Measurements from ENCODE around the gene ATAD3B. TPM values are rescaled to one million over a fixed set of nuclear protein-coding genes. Genes with fewer than 3 reads are reported as not detected.
A peak's percentile ranks its signal among the peaks of the same experiment; 100 is the strongest.

Gene ATAD3B
- total and polyA plus RNA-seq, 2 of the 13 experiments (the other 11 are each of a cell fraction or from before 2014, with no cell fraction given) = 9.6 to 31.1 TPM

GRCh38 chr1:1437904-1438376, 33.6 kb upstream of the ATAD3B start (continued):
- TF ChIP-seq, protein P1, sequence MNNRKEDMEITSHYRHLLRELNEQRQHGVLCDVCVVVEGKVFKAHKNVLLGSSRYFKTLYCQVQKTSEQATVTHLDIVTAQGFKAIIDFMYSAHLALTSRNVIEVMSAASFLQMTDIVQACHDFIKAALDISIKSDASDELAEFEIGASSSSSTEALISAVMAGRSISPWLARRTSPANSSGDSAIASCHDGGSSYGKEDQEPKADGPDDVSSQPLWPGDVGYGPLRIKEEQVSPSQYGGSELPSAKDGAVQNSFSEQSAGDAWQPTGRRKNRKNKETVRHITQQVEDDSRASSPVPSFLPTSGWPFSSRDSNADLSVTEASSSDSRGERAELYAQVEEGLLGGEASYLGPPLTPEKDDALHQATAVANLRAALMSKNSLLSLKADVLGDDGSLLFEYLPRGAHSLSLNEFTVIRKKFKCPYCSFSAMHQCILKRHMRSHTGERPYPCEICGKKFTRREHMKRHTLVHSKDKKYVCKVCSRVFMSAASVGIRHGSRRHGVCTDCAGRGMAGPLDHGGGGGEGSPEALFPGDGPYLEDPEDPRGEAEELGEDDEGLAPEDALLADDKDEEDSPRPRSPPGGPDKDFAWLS (CRISPR knock-in tag; IDR thresholded peaks at IDR 0.05; ENCODE audit: borderline replicate concordance) = no peak
- no peak for TF ChIP-seq SOX13 (IDR thresholded peaks at IDR 0.05)
- TF ChIP-seq SOX13 (CRISPR knock-in tag; conservative IDR thresholded peaks at IDR 0.05 in 1 of 2, IDR thresholded peaks at IDR 0.05 in 1 of 2) = peak in 1 of 2 experiments; percentile 52; a peak in 1 of 4 replicates
- TF ChIP-seq ZNF780A (CRISPR knock-in tag; IDR thresholded peaks at IDR 0.05) = no peak
- TF ChIP-seq ZNF784 (CRISPR knock-in tag; IDR thresholded peaks at IDR 0.05; ENCODE audit: borderline replicate concordance) = no peak
- no peak for TF ChIP-seq ZNF251 (CRISPR knock-in tag; IDR thresholded peaks at IDR 0.05)
- no peak for TF ChIP-seq XBP1 (CRISPR knock-in tag; IDR thresholded peaks at IDR 0.05)
- peak; percentile 54; the same call in 1 of the 2 replicates for TF ChIP-seq CCDC6 (CRISPR knock-in tag; IDR thresholded peaks at IDR 0.05)
- TF ChIP-seq MAX (IDR thresholded peaks at IDR 0.05) = no peak
- no peak for TF ChIP-seq KIAA2018 (CRISPR knock-in tag; IDR thresholded peaks at IDR 0.05; ENCODE audit: borderline replicate concordance)
- TF ChIP-seq, protein P2, sequence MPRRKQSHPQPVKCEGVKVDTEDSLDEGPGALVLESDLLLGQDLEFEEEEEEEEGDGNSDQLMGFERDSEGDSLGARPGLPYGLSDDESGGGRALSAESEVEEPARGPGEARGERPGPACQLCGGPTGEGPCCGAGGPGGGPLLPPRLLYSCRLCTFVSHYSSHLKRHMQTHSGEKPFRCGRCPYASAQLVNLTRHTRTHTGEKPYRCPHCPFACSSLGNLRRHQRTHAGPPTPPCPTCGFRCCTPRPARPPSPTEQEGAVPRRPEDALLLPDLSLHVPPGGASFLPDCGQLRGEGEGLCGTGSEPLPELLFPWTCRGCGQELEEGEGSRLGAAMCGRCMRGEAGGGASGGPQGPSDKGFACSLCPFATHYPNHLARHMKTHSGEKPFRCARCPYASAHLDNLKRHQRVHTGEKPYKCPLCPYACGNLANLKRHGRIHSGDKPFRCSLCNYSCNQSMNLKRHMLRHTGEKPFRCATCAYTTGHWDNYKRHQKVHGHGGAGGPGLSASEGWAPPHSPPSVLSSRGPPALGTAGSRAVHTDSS (CRISPR knock-in tag; conservative IDR thresholded peaks at IDR 0.05) = no peak
- TF ChIP-seq NFKBIZ (CRISPR knock-in tag; IDR thresholded peaks at IDR 0.05) = no peak
- TF ChIP-seq, protein P3, sequence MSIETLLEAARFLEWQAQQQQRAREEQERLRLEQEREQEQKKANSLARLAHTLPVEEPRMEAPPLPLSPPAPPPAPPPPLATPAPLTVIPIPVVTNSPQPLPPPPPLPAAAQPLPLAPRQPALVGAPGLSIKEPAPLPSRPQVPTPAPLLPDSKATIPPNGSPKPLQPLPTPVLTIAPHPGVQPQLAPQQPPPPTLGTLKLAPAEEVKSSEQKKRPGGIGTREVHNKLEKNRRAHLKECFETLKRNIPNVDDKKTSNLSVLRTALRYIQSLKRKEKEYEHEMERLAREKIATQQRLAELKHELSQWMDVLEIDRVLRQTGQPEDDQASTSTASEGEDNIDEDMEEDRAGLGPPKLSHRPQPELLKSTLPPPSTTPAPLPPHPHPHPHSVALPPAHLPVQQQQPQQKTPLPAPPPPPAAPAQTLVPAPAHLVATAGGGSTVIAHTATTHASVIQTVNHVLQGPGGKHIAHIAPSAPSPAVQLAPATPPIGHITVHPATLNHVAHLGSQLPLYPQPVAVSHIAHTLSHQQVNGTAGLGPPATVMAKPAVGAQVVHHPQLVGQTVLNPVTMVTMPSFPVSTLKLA (IDR thresholded peaks at IDR 0.05) = no peak
